ENCODE measurements around the gene CD4.

The CD4 gene

GRCh38 chr12:6816598-6816997 lies 27.3 kb downstream of the CD4 start:
- Histone ChIP-seq H3K9ac (ENCODE audit: low read length) (no peak overlapping the region), H3F3A (ENCODE audit: insufficient read depth) (no peaks in the 10 kb centered on the region), H2AFZ (ENCODE audit: low read depth, low read length, severe bottlenecking) (no peak overlapping the region), H3K79me2 (ENCODE audit: insufficient read depth, low read length) (no peaks in the 10 kb centered on the region), H3K4me3 (ENCODE audit: insufficient read depth, low read length, poor library complexity, severe bottlenecking) (no peak overlapping the region), H3K27me3 (ENCODE audit: low read length) (no peaks in the 10 kb centered on the region), H3K4me2 (ENCODE audit: low read depth, low read length, poor library complexity, severe bottlenecking) (no peak overlapping the region), H3K27ac (ENCODE audit: low read depth, low read length) (no peak overlapping the region), H3K36me3 (ENCODE audit: low read length) (no peaks in the 10 kb centered on the region), H3K9me2 (replicated peaks; ENCODE audit: insufficient read depth, low read length) (no peaks in the 10 kb centered on the region), H3K9me3 (ENCODE audit: insufficient read depth, low read length) (no peaks in the 10 kb centered on the region), H4K20me1 (ENCODE audit: low read depth, low read length) (no peaks in the 10 kb centered on the region)
- TF ChIP-seq EZH2phosphoT487 (conservative IDR thresholded peaks at IDR 0.05; ENCODE audit: low read length), result no peak
- no peak for TF ChIP-seq CTCF (IDR thresholded peaks at IDR 0.05; ENCODE audit: insufficient read depth, low read length, poor library complexity, severe bottlenecking)

- no peaks in the 10 kb centered on the region for H3K79me2 ChIP-seq (ENCODE audit: insufficient read depth, low read length)
- no peaks in the 10 kb centered on the region for H3K27me3 ChIP-seq (ENCODE audit: low read length)
- H3K9me3 ChIP-seq (ENCODE audit: insufficient read depth, low read length), result no peaks in the 10 kb centered on the region
- H3K4me2 ChIP-seq (ENCODE audit: low read depth, low read length, poor library complexity, severe bottlenecking), result no peak overlapping the region
- H3K9ac ChIP-seq (ENCODE audit: low read length), result no peak overlapping the region
- TF ChIP-seq CTCF (IDR thresholded peaks at IDR 0.05; ENCODE audit: insufficient read depth, low read length, poor library complexity, severe bottlenecking) (no peak), EZH2phosphoT487 (conservative IDR thresholded peaks at IDR 0.05; ENCODE audit: low read length) (no peak)
- H3K4me3 ChIP-seq (ENCODE audit: insufficient read depth, low read length, poor library complexity, severe bottlenecking), result no peak overlapping the region
- H3F3A ChIP-seq (ENCODE audit: insufficient read depth), result no peaks in the 10 kb centered on the region
- no peak overlapping the region for H2AFZ ChIP-seq (ENCODE audit: low read depth, low read length, severe bottlenecking)
- no peaks in the 10 kb centered on the region for H4K20me1 ChIP-seq (ENCODE audit: low read depth, low read length)
- H3K9me2 ChIP-seq (replicated peaks; ENCODE audit: insufficient read depth, low read length), result no peaks in the 10 kb centered on the region
- H3K36me3 ChIP-seq (ENCODE audit: low read length), result no peaks in the 10 kb centered on the region
- no peak overlapping the region for H3K27ac ChIP-seq (ENCODE audit: low read depth, low read length)
Observed at GRCh38 chr12:6817098-6817497, 27.8 kb downstream of the CD4 start.

GRCh38 chr12:6817662-6818157 lies 28.4 kb downstream of the CD4 start:
- no peaks in the 10 kb centered on the region for H3F3A ChIP-seq (ENCODE audit: insufficient read depth)

More at GRCh38 chr12:6817662-6818157, 28.4 kb downstream of the CD4 start:
- no peak overlapping the region for H3K9ac ChIP-seq (ENCODE audit: low read length)
- H3K27ac ChIP-seq (ENCODE audit: low read depth, low read length), result no peak overlapping the region
- no peaks in the 10 kb centered on the region for H3K9me2 ChIP-seq (replicated peaks; ENCODE audit: insufficient read depth, low read length)
- no peaks in the 10 kb centered on the region for H3K9me3 ChIP-seq (ENCODE audit: insufficient read depth, low read length)
- H3K4me3 ChIP-seq (ENCODE audit: insufficient read depth, low read length, poor library complexity, severe bottlenecking), result no peak overlapping the region
- no peaks in the 10 kb centered on the region for H4K20me1 ChIP-seq (ENCODE audit: low read depth, low read length)
- H3K36me3 ChIP-seq (ENCODE audit: low read length), result no peaks in the 10 kb centered on the region
- TF ChIP-seq EZH2phosphoT487 (conservative IDR thresholded peaks at IDR 0.05; ENCODE audit: low read length), result no peak
- no peak for TF ChIP-seq CTCF (IDR thresholded peaks at IDR 0.05; ENCODE audit: insufficient read depth, low read length, poor library complexity, severe bottlenecking)
- no peaks in the 10 kb centered on the region for H3K79me2 ChIP-seq (ENCODE audit: insufficient read depth, low read length)
- H2AFZ ChIP-seq (ENCODE audit: low read depth, low read length, severe bottlenecking), result no peak overlapping the region
- H3K27me3 ChIP-seq (ENCODE audit: low read length), result no peaks in the 10 kb centered on the region
- no peak overlapping the region for H3K4me2 ChIP-seq (ENCODE audit: low read depth, low read length, poor library complexity, severe bottlenecking)
